ENCODE results near the gene TMEM132D.

- no peak for TF ChIP-seq POLR2A (IDR thresholded peaks at IDR 0.05; ENCODE audit: low read length)
- TF ChIP-seq GATA1 (IDR thresholded peaks at IDR 0.05; ENCODE audit: low read depth, low read length), result no peak
Measured at GRCh38 chr12:129276361-129277060, 627.3 kb downstream of the TMEM132D start.

All from erythroblast (primary cell).